Neural cell (in vitro differentiated cells): ENCODE results near the gene SHMT2.

Experiments used
- EP300 ChIP-seq: fragments of 450-650 bp; conservative IDR thresholded peaks from 2 replicates; pipeline ENCODE4 v1.6.1; 2014; ENCODE audit warnings: antibody characterized with exemption, mild to moderate bottlenecking, moderate library complexity; ENCODE audit not compliant: poor library complexity, severe bottlenecking
- EZH2 ChIP-seq: fragments of 200-600, 300-800 bp; shearing (Covaris generic), sonication (generic); IDR thresholded peaks from 2 replicates; pipeline ENCODE4 v1.6.1; 2014; ENCODE audit warnings: antibody characterized with exemption, low read length, borderline replicate concordance, mild to moderate bottlenecking; ENCODE audit not compliant: insufficient read depth, poor library complexity, severe bottlenecking
- MXI1 ChIP-seq: fragments of 450-650 bp; conservative IDR thresholded peaks from 2 replicates; pipeline ENCODE4 v1.6.1; 2014; ENCODE audit warnings: antibody characterized with exemption, mild to moderate bottlenecking; ENCODE audit not compliant: poor library complexity, severe bottlenecking
- POLR2AphosphoS5 ChIP-seq: IDR thresholded peaks from 2 replicates; pipeline ENCODE4 v1.6.1; 2012
- RAD21 ChIP-seq: fragments of 450-650 bp; conservative IDR thresholded peaks from 2 replicates; pipeline ENCODE4 v1.6.1; 2014; ENCODE audit warnings: antibody characterized with exemption, mild to moderate bottlenecking, moderate library complexity
- TAF1 ChIP-seq: IDR thresholded peaks from 2 replicates; pipeline ENCODE4 v1.6.1; 2012; ENCODE audit warnings: low read depth
- TF ChIP-seq, protein P1 (sequence below): fragments of 450-650 bp; IDR thresholded peaks from 2 replicates; pipeline ENCODE4 v1.5.1; 2014; ENCODE audit warnings: antibody characterized with exemption, mild to moderate bottlenecking, moderate library complexity; ENCODE audit not compliant: poor library complexity, severe bottlenecking
- TF ChIP-seq, protein P2 (sequence below): IDR thresholded peaks from 2 replicates; pipeline ENCODE4 v1.6.1; 2012; ENCODE audit warnings: borderline replicate concordance

DNA sequence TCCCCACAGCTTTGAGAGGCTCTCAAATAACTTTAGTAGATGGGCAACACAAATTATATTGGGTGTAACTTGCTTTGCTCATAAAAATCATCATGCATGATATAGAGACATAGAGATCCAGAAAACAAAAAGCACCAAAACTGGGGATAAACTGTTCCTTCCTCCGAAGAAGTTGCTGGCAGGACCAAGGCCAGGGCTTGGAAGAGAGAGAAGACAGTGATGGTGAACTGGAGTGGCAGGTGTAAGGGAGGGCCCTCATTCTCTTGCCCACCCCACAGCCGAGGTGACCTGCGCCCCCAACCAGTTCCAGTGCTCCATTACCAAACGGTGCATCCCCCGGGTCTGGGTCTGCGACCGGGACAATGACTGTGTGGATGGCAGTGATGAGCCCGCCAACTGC is 28.3 kb upstream of the SHMT2 start:
- TF ChIP-seq, protein P1, sequence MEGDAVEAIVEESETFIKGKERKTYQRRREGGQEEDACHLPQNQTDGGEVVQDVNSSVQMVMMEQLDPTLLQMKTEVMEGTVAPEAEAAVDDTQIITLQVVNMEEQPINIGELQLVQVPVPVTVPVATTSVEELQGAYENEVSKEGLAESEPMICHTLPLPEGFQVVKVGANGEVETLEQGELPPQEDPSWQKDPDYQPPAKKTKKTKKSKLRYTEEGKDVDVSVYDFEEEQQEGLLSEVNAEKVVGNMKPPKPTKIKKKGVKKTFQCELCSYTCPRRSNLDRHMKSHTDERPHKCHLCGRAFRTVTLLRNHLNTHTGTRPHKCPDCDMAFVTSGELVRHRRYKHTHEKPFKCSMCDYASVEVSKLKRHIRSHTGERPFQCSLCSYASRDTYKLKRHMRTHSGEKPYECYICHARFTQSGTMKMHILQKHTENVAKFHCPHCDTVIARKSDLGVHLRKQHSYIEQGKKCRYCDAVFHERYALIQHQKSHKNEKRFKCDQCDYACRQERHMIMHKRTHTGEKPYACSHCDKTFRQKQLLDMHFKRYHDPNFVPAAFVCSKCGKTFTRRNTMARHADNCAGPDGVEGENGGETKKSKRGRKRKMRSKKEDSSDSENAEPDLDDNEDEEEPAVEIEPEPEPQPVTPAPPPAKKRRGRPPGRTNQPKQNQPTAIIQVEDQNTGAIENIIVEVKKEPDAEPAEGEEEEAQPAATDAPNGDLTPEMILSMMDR, result no peak
- TF ChIP-seq POLR2AphosphoS5, result no peak
- TF ChIP-seq, protein P2, sequence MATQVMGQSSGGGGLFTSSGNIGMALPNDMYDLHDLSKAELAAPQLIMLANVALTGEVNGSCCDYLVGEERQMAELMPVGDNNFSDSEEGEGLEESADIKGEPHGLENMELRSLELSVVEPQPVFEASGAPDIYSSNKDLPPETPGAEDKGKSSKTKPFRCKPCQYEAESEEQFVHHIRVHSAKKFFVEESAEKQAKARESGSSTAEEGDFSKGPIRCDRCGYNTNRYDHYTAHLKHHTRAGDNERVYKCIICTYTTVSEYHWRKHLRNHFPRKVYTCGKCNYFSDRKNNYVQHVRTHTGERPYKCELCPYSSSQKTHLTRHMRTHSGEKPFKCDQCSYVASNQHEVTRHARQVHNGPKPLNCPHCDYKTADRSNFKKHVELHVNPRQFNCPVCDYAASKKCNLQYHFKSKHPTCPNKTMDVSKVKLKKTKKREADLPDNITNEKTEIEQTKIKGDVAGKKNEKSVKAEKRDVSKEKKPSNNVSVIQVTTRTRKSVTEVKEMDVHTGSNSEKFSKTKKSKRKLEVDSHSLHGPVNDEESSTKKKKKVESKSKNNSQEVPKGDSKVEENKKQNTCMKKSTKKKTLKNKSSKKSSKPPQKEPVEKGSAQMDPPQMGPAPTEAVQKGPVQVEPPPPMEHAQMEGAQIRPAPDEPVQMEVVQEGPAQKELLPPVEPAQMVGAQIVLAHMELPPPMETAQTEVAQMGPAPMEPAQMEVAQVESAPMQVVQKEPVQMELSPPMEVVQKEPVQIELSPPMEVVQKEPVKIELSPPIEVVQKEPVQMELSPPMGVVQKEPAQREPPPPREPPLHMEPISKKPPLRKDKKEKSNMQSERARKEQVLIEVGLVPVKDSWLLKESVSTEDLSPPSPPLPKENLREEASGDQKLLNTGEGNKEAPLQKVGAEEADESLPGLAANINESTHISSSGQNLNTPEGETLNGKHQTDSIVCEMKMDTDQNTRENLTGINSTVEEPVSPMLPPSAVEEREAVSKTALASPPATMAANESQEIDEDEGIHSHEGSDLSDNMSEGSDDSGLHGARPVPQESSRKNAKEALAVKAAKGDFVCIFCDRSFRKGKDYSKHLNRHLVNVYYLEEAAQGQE, result no peak
- no peak for TF ChIP-seq RAD21
- TF ChIP-seq TAF1, result no peak
- TF ChIP-seq EP300, result no peak
- no peak for TF ChIP-seq EZH2
- no peak for TF ChIP-seq MXI1
